ENCODE data around the gene NDUFB4. TPM values are rescaled to one million over a fixed set of nuclear protein-coding genes. Genes with fewer than 3 reads are reported as not detected.

Gene NDUFB4
- total and polyA plus RNA-seq, 9 of the 15 experiments (the other 6 are each of a cell fraction or from before 2014, with no cell fraction given) = 124 to 670 (median 227) TPM

- no peak for TF ChIP-seq CLOCK (CRISPR knock-in tag; IDR thresholded peaks at IDR 0.05; ENCODE audit: borderline replicate concordance)
- no peak for TF ChIP-seq ATF6 (CRISPR knock-in tag; IDR thresholded peaks at IDR 0.05)
- TF ChIP-seq PREB (CRISPR knock-in tag; IDR thresholded peaks at IDR 0.05) = no peak
- TF ChIP-seq ZBTB5 (IDR thresholded peaks at IDR 0.05) = no peak
- peak; percentile 64 for TF ChIP-seq TBP (optimal IDR thresholded peaks at IDR 0.05; ENCODE audit: low read depth, low read length)
- TF ChIP-seq KLF6 (CRISPR knock-in tag; IDR thresholded peaks at IDR 0.05; ENCODE audit: borderline replicate concordance) = no peak
- TF ChIP-seq SIX5 (IDR thresholded peaks at IDR 0.05; ENCODE audit: borderline replicate concordance in 1 of 2, insufficient read depth in 1 of 2, low read depth in 1 of 2, low read length in 2 of 2) = no peak
- peak; percentile 75; the same call in 1 of the 2 replicates for TF ChIP-seq JUND (IDR thresholded peaks at IDR 0.05; ENCODE audit: borderline replicate concordance, low read depth, low read length)
- peak; percentile 72; the same call in 2 of the 3 replicates for TF ChIP-seq JUND (tag; IDR thresholded peaks at IDR 0.05; ENCODE audit: borderline replicate concordance, low read depth, low read length)
- no peak for TF ChIP-seq GATAD2B (IDR thresholded peaks at IDR 0.05; ENCODE audit: borderline replicate concordance)
- TF ChIP-seq MTA1 (IDR thresholded peaks at IDR 0.05; ENCODE audit: borderline replicate concordance) = no peak
- TF ChIP-seq ZNF143 (CRISPR knock-in tag; IDR thresholded peaks at IDR 0.05) = no peak
- TF ChIP-seq ZNF23 (CRISPR knock-in tag; IDR thresholded peaks at IDR 0.05) = no peak
- TF ChIP-seq FOSL1 (tag; conservative IDR thresholded peaks at IDR 0.05) = peak; percentile 76
- no peak for TF ChIP-seq FOXJ2 (tag; IDR thresholded peaks at IDR 0.05)
- TF ChIP-seq NFYB (IDR thresholded peaks at IDR 0.05; ENCODE audit: extremely low read depth, insufficient read length) = no peak
- TF ChIP-seq MITF (IDR thresholded peaks at IDR 0.05) = no peak
- no peak for TF ChIP-seq JUNB (CRISPR knock-in tag; conservative IDR thresholded peaks at IDR 0.05)
- TF ChIP-seq ZNF644 (tag; IDR thresholded peaks at IDR 0.05; ENCODE audit: low read depth) = no peak
- peak; percentile 10; the same call in 1 of the 2 replicates for TF ChIP-seq MAFF (IDR thresholded peaks at IDR 0.05; ENCODE audit: low read length)
These were observed 27.5 kb upstream of the NDUFB4 start (continued) for GRCh38 chr3:120568598-120568997.

All from K562 (cell line).